A549 treated with dexamethasone at 1 μM for 4 hours (cell line): ENCODE measurements around the gene CAPN15. TPM values are rescaled to one million over a fixed set of nuclear protein-coding genes. Genes with fewer than 3 reads are reported as not detected.

Experiments
- total RNA-seq: library from RNA; stranded (reverse); fragments of 200-300 nt; extraction: Qiagen RNA extraction; gene quantifications from 5 replicates; pipeline ENCODE4 v1.2.3, GENCODE V29; 2022

Gene CAPN15
- total RNA-seq: 34.5 to 76.4 TPM (median 71.6 TPM) in 5 replicates

DNA sequence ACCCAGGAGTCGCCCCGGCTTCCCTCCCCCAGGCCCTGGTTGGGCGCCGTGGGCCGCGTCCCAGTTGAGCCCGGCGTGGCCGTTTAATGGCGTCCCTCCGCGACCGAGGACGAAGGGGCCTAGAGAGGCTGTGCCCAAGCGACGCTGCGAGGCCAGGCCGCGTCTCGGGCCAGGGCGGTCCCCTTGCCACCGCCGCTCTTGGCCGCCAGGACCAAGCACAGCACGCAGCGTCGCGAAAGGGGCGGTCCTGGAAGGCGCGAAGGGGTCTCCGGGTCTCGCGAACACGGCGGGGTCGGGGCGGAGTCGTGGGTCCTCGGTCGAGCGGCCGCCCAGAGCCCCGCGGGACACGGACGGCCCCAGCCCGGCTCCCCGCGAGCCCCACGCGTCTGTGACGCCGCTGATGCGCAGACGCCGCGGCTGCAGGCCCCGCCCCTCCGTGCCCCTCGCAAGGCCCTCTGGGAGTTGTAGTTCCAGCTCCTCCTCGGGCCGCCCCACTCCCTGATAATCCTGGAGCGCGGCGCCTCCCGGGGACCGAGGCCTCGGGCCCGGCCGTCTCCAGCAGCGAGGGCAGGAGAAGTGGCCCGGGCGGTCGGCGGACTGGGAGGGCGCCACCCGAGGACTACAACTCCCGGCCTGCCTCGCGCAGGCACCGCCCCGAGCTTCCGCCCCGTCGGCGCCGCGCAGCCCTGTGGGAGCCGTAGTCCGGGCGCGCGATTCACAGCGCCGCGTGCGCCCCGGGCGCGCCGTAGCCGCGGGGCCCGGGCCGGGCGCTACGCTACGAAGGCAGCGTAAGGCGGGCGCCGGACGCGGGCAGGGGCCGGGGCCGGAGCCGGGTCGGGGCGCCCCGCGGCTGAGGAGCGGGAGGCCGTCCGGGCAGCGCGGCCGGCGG lies at the start of gene CAPN15:
TSS of gene CAPN15 (plus strand) at position 698 of the 889 bp plus-strand sequence. CDS start 19,127 bp downstream, outside the sequence.

GRCh38 chr16:560204-560700 lies 32.7 kb downstream of the CAPN15 start, which contains the start of gene PRR35:
TSS of gene PRR35 (plus strand) at chr16:560394. CDS start at chr16:563295, 2,901 bp downstream.

DNA sequence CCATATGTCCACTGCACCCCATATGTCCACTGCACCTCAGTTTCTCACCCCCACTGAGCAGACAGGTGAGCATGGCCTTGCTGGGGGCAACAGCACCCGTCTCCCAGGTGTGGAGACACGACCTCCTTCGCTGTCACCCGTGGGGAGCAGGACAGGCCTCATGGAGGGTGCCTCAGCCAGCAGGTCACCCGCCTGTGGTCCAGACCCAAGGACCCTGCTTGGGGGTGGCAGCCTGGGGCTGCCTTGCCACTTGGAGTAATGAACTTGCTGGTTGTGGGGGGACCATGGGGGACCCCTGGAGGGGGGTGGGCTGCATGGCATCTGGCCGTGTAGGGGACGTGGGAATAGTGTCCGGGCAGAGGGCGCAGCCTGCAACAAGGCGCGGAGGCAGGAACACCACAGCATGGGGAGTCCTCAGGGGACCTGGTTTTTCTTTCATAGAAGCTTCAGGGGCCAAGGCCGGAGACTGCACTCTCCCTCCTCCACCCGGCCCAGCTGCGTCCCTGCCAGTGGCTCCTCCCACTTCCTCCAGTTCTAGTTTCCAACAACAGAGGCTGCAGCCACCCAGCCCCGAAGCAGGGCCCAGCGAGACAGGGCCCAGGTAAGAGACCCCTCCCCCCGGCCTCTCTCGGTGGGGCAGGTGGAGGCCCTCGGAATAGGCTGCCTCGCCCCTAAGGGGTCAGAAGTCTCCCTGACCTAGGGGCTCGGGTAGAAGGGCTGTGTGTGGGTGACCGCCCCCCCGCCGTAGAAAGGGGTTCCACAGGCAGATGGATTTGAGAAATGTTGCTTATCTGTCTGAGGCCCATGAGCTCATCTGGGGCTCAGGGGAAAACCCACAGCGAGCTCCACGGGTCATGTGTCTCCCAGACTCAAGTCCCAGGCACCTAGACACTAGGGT lies 39.2 kb downstream of the CAPN15 start, which contains the start of gene NHLRC4:
TSS of gene NHLRC4 (plus strand) at position 531 of the 898 bp plus-strand sequence. CDS start 1,043 bp downstream, outside the sequence.

DNA sequence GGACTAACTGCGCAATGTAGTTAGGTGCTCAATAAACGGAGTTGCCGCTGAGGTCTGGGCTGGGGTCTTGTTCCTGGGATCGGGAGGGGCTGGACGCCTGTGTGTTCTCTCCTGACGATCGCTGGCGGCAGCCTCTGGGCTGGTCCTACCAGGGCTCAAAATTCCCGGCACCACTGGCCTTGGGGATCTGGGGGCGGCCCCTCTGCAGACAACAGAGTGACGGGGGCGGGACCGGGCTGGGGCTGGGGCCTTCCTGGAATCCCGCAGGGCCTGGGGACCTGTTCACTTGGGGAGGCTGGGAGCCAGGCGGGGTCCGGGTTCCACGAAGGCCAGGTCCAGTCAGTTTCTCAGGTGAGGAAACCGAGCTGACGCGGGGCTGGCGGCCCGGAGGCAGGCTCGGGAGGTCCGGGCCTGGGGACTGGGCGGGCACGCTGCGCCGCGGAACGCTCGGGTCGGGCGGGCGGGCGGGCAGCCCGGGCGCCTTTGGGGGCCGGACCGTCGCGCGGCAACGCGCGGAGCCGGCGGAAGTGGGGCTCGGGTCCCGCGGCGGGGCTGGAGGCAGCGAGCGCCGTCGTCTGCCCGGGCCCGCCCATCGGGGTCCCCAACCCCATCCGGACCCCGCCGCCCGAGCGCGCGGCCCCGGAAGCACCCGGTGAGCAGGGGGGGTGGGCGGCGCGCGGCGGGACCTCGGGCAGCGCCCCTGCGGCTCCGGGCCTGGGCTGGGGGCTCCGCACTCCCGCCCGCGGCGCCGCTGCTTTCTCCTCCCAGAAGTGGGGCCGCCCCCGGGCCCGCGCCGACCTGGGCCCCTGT lies 42.1 kb downstream of the CAPN15 start, which contains the start of gene PIGQ:
TSS of gene PIGQ (plus strand) at position 524 of the 810 bp plus-strand sequence. CDS start 4,107 bp downstream, outside the sequence.

DNA sequence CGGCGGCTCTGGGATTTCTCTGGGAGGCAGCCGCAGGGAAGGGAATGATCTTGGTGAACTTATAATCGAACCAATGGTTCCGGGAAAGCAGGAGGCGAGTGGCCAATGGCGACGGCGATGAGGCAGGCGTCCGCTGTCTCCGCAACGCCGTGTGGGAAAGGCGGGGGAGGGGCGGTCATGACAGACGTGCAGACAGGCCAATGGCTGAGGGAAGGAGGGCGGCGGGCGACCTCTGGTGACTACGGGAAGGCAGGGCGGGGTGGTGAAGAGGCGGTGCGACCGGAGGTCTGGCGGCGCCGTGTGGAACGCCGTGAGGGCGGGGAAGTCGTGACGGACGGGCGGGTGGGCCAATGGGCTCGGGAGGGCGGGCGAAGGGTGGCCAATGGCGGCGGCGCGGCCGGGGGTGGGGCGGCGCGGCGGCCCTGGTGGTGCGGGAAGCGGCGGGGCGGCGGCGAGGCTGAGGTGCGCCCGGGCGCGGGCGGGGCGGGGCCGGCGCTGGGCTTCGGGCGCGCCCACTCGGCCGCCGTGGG lies 62.2 kb downstream of the CAPN15 start, which contains the start of gene RAB40C:
TSS of gene RAB40C (plus strand) at position 409 of the 530 bp plus-strand sequence. CDS start 226 bp downstream, outside the sequence.

Other genes starting within 250 kb of the CAPN15 start
- gene ARHGDIG, start 247.1 kb upstream of the CAPN15 start, total RNA-seq: 2.6 to 3.1 TPM (median 2.8 TPM) in 5 replicates
- gene PDIA2, start 244.5 kb upstream of the CAPN15 start, total RNA-seq: 0.17 to 0.37 TPM (median 0.30 TPM) in 5 replicates
- gene AXIN1, start 175.0 kb upstream of the CAPN15 start, total RNA-seq: 25.9 to 34.1 TPM (median 33.5 TPM) in 5 replicates
- gene MRPL28, start 157.2 kb upstream of the CAPN15 start, total RNA-seq: 123 to 138 TPM (median 131 TPM) in 5 replicates
- 24.8 to 39.9 TPM (median 34.7 TPM) in 5 replicates for gene PGAP6, start 145.7 kb upstream of the CAPN15 start, total RNA-seq
- gene NME4, start 130.5 kb upstream of the CAPN15 start, total RNA-seq: 275 to 460 TPM (median 445 TPM) in 5 replicates
- gene DECR2, start 125.8 kb upstream of the CAPN15 start, total RNA-seq: 21.2 to 29.7 TPM (median 26.3 TPM) in 5 replicates
- 23.1 to 33.6 TPM (median 29.8 TPM) in 5 replicates for gene RAB11FIP3, start 102.1 kb upstream of the CAPN15 start, total RNA-seq
- 0.11 to 0.19 TPM (median 0.15 TPM) in 5 replicates for gene PRR35, start 32.7 kb downstream of the CAPN15 start, total RNA-seq
- gene NHLRC4, start 39.3 kb downstream of the CAPN15 start, total RNA-seq: 0.14 to 0.26 TPM (median 0.21 TPM) in 5 replicates
- gene PIGQ, start 42.3 kb downstream of the CAPN15 start, total RNA-seq: 24.2 to 41.4 TPM (median 35.5 TPM) in 5 replicates
- 10.2 to 18.4 TPM (median 18.1 TPM) in 5 replicates for gene RAB40C, start 62.4 kb downstream of the CAPN15 start, total RNA-seq
- gene WFIKKN1, start 103.3 kb downstream of the CAPN15 start, total RNA-seq: 0.07 to 0.25 TPM (median 0.18 TPM) in 5 replicates
- gene METTL26, start 108.6 kb downstream of the CAPN15 start, total RNA-seq: 83.7 to 131 TPM (median 124 TPM) in 5 replicates
- 16.4 to 33.0 TPM (median 29.6 TPM) in 5 replicates for gene MCRIP2, start 114.1 kb downstream of the CAPN15 start, total RNA-seq
- gene WDR90, start 121.7 kb downstream of the CAPN15 start, total RNA-seq: 11.8 to 23.4 TPM (median 22.3 TPM) in 5 replicates
- gene RHOT2, start 140.4 kb downstream of the CAPN15 start, total RNA-seq: 48.3 to 98.6 TPM (median 83.1 TPM) in 5 replicates
- 0.26 to 1.6 TPM (median 1.2 TPM) in 5 replicates for gene RHBDL1, start 148.0 kb downstream of the CAPN15 start, total RNA-seq
- 84.0 to 122 TPM (median 114 TPM) in 5 replicates for gene STUB1, start 152.7 kb downstream of the CAPN15 start, total RNA-seq
- gene JMJD8, start 156.6 kb downstream of the CAPN15 start, total RNA-seq: 63.2 to 85.2 TPM (median 82.5 TPM) in 5 replicates
- 3.7 to 6.8 TPM (median 5.6 TPM) in 5 replicates for gene WDR24, start 162.7 kb downstream of the CAPN15 start, total RNA-seq
- 8.5 to 16.2 TPM (median 15.7 TPM) in 5 replicates for gene FBXL16, start 178.1 kb downstream of the CAPN15 start, total RNA-seq
- gene METRN, start 187.4 kb downstream of the CAPN15 start, total RNA-seq: 88.0 to 175 TPM (median 171 TPM) in 5 replicates
- gene ANTKMT, start 193.4 kb downstream of the CAPN15 start, total RNA-seq: 31.1 to 53.1 TPM (median 45.4 TPM) in 5 replicates
- 2.9 to 6.2 TPM (median 4.9 TPM) in 5 replicates for gene CCDC78, start 198.7 kb downstream of the CAPN15 start, total RNA-seq
- 15.8 to 17.8 TPM (median 16.5 TPM) in 5 replicates for gene HAGHL, start 199.4 kb downstream of the CAPN15 start, total RNA-seq
- 21.1 to 29.7 TPM (median 29.0 TPM) in 5 replicates for gene CIAO3, start 213.3 kb downstream of the CAPN15 start, total RNA-seq
- gene MSLN, start 233.0 kb downstream of the CAPN15 start, total RNA-seq: 2.2 to 4.3 TPM (median 2.8 TPM) in 5 replicates